HG02610 (cell line): ENCODE data around the gene DUSP2.
"Not testable (repeated sequence)": the region's sequence is repeated elsewhere in the genome, so short reads cannot be mapped to it uniquely, and the experiment has no call there.

ENCODE experiments used
- ATAC-seq: cut with Tn5 transposase; IDR thresholded peaks from one replicate; pipeline ENCODE4 v1.9.1; 2021; ENCODE audit warnings: mild to moderate bottlenecking, moderate library complexity; ENCODE audit not compliant: unreplicated experiment

DUSP2 gene

GRCh38 chr2:96163768-96164429 is 18.7 kb upstream of the DUSP2 start:
- peak; percentile 65 for ATAC-seq

GRCh38 chr2:96163415-96163767 is 18.2 kb upstream of the DUSP2 start:
- no peak for ATAC-seq

- no peak for ATAC-seq
These were observed 16.7 kb upstream of the DUSP2 start for GRCh38 chr2:96161898-96162297.

- not testable (repeated sequence) for ATAC-seq
These were observed 15.1 kb upstream of the DUSP2 start for GRCh38 chr2:96160366-96160765.

GRCh38 chr2:96159084-96159830 is 14.0 kb upstream of the DUSP2 start:
- no peak for ATAC-seq

GRCh38 chr2:96158554-96158940 is 13.3 kb upstream of the DUSP2 start:
- ATAC-seq, result no peak

- ATAC-seq, result peak; percentile 67
These were observed 12.7 kb upstream of the DUSP2 start for GRCh38 chr2:96157649-96158553.

- ATAC-seq, result peak; percentile 47
These were observed 11.8 kb upstream of the DUSP2 start for GRCh38 chr2:96156926-96157648.

GRCh38 chr2:96156011-96156820 is 11.0 kb upstream of the DUSP2 start:
- ATAC-seq, result no peak

- ATAC-seq, result no peak
These were observed 9.5 kb upstream of the DUSP2 start for GRCh38 chr2:96154506-96155380.

- ATAC-seq, result no peak
These were observed 8.8 kb upstream of the DUSP2 start for GRCh38 chr2:96153991-96154431.

GRCh38 chr2:96153291-96153713 is 8.1 kb upstream of the DUSP2 start:
- ATAC-seq, result no peak

- no peak for ATAC-seq
These were observed 7.3 kb upstream of the DUSP2 start for GRCh38 chr2:96152304-96153161.

- no peak for ATAC-seq
These were observed 6.5 kb upstream of the DUSP2 start for GRCh38 chr2:96151595-96152303.

- no peak for ATAC-seq
These were observed 5.8 kb upstream of the DUSP2 start for GRCh38 chr2:96150791-96151594.

- ATAC-seq, result no peak
These were observed 4.9 kb upstream of the DUSP2 start for GRCh38 chr2:96150007-96150640.
